T-helper 1 cell treated with Interleukin-12 subunit alpha and Interleukin-12 subunit beta and Interleukin-4 antibody, amounts not matched to agents 30 ng/mL and 1 ng/mL, for 36 hours (primary cell): ENCODE results near the gene KLLN. TPM values are rescaled to one million over a fixed set of nuclear protein-coding genes. Genes with fewer than 3 reads are reported as not detected.
"Not testable (repeated sequence)": the region's sequence is repeated elsewhere in the genome, so short reads cannot be mapped to it uniquely, and the experiment has no call there.

Source experiments
- intact Hi-C: fragments of 100-400 bp; cut with micrococcal nuclease; formaldehyde crosslinking; loops from one replicate; pipeline ENCODE4 v1.15.1; 2024
- total RNA-seq: library from RNA; stranded (reverse); gene quantifications from 2 replicates; pipeline ENCODE4 v1.2.3, GENCODE V29; 2022

KLLN gene
- total RNA-seq, 1 donor from 2014 or later = 1.0 TPM

GRCh38 chr10:87844837-87845623 is 18.3 kb downstream of the KLLN start:
- intact Hi-C loops = loop anchor here (2.0 kb wide), 1 partner anchor 16 kb away; no protein-coding TSS in a partner anchor

DNA sequence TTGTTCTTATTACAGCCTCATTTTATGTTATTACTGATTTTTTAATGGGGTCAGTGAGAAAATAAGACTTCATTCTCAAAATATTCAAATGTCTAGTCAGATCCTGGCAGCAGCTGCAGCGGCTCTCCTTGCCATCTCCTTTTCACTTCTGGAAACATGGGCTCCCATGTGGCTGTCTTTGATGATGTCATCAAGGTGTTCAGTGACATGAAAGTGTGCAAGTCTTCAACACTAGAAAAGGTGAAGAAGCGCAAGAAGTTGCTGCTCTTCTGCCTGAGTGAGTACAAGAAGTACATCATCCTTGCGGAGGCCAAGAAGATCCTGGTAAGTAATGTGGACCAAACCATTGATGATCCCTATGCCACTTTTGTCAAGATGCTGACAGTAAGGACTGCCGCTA is 19.6 kb downstream of the KLLN start:
- intact Hi-C loops = loop anchor here (1.0 to 2.0 kb wide), 2 partner anchors 17 to 25 kb away; partner anchors contain the start of gene ATAD1

DNA sequence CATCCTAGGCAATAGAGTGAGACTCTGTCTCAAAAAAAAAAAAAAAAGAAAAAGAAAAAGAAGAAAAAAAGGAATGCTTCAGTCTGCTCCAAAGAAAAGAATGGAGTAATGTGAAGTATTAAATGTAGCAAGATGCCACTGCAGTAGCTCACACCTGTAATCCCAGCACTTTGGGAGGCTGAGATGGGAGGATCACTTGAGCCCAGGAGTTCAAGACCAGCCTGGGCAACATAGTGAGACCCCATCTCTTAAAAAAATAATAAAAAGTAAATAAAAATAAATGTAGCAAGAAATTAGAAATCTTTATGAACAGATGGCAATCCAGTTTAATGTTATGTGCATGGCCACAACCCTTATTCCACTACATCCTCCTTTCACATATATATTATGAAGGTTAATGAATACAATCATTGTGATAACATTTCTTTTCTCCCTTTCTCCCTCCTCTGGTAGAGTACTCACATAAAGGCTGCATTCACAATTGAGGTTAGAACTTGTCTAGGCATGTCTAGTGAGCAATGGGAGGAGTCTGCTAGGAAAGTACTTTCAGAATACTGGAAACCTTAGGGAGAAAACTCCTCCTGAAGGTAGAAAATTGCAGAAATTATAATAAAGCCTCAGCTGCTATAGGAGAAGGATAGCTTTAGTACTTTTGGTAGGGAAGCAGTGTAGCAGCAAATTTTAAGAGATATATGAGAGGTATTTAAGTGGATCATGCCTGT is 20.4 kb downstream of the KLLN start:
- intact Hi-C loops = loop anchor here (1.0 kb wide), 1 partner anchor 25 kb away; the partner anchor contains the start of gene ATAD1

- intact Hi-C loops = no loop called here
These were observed 21.1 kb downstream of the KLLN start for GRCh38 chr10:87842220-87842641.

DNA sequence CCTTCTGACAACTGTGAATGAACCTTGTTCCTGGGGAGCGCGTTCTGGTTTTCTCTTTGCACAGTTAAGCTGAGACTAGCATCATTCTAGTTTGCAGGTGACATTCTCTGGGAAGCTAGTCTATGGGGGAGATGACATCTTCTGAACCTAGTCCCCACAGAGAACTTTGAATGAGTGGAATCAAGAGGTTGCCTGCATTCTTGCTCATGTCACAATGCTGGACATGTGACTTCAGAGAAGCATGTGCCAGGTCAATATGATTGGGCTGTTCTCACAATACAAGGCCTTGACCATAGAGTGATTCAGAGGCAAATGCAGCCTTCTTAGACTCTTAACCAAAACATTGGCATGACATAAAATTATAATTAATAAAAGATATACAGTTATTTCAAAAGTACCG is 22.1 kb downstream of the KLLN start:
- intact Hi-C loops = no loop called here

GRCh38 chr10:87838650-87839049 is 24.7 kb downstream of the KLLN start:
- intact Hi-C loops = no loop called here

- intact Hi-C loops = no loop called here
These were observed 25.9 kb downstream of the KLLN start for GRCh38 chr10:87837445-87837844.

- intact Hi-C loops = no loop called here
These were observed 27.2 kb downstream of the KLLN start for GRCh38 chr10:87836098-87836497.

GRCh38 chr10:87829986-87830729 is 33.2 kb downstream of the KLLN start:
- intact Hi-C loops = no loop called here

- intact Hi-C loops = not testable (repeated sequence)
These were observed 34.3 kb downstream of the KLLN start for GRCh38 chr10:87829051-87829450.

DNA sequence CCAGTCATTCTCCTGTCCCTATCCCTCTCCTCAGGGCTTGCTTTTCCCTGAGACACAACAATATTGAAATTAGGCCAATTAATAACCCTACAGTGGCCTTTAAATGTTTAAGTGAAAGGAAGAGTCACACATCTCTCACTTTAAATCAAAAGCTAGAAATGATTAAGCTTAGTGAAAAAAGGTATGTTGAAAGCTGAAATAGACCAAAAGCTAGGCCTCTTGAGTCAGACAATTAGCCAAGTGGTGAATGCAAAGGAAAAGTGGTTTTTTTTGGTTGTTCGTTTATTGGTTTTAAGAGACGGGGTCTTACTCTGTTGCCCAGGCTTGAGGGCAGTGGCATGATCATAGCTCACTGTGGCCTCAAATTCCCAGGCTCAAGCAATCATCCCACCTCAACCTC is 35.7 kb downstream of the KLLN start:
- intact Hi-C loops = no loop called here

GRCh38 chr10:87826653-87827052 is 36.7 kb downstream of the KLLN start:
- intact Hi-C loops = no loop called here

DNA sequence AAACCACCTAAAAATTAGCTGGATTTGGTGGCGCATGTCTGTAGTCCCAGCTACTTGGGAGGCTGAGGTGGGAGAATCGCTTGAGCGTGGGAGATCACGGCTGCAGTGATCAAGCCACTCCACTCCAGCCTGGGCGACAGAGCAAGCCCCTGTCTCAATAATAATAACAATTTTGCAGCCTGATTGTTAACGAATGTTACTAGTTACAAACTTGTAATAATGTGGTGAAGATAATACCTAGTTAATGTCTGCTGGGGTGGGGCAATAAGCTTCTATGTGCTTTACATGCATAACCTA is 44.1 kb downstream of the KLLN start:
- intact Hi-C loops = loop anchor here (2.0 to 10.0 kb wide), 9 partner anchors 47 to 1883 kb away; partner anchors contain the start of genes BMPR1A, FAS, IFIT5 and KIF20B

DNA sequence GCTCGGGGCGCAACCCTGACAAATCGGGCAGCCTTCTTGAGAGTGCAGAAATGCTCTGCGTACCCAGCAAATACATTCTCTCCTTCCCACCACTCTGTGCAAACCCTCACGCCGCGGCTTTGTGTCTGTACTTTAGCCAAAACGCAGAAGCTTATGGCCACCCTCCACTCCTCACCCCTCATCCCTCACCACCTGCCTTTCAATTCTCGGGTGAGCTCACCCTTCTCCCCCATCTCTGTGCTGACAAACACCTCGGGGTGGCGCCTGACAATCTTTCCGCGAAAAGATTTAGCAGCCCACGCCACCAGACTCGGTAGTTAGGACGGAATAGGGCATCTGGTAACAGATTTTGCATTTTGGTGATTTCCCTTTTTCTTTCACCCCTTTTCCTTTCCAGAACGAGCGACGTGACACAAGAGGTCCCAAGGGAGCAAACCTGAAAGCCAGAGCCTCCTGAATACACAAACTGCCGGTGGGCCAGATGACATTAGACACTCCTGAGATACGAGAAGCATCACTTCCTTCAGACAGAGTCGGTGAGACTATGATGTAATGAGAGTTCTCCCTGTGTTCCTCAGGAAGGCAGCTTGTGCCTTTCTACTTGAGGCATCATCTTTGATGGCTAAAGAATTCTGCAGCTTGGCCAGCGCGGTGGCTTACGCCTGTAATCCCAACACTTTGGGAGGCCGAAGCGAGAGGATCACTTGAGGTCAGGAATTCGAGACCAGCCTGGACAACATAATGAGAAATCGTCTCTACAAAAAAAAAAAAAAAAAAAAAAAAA is 44.6 kb downstream of the KLLN start:
- intact Hi-C loops = loop anchor here (1.0 to 10.0 kb wide), 15 partner anchors 25 to 1884 kb away; partner anchors contain the start of genes BMPR1A, FAS, IFIT5 and KIF20B

GRCh38 chr10:87817609-87818504 is 45.5 kb downstream of the KLLN start, which contains the start of gene ATAD1:
Gene ATAD1, minus strand, starts transcription at chr10:87818226. Its CDS starts 3,627 bp downstream, at chr10:87814599.
- intact Hi-C loops = loop anchor here (1.0 to 10.0 kb wide), 15 partner anchors 25 to 1884 kb away; partner anchors contain the start of genes BMPR1A, FAS, IFIT5 and KIF20B

- intact Hi-C loops = loop anchor here (5.0 to 10.0 kb wide), 8 partner anchors 45 to 1885 kb away; partner anchors contain the start of genes BMPR1A, FAS, IFIT5 and KIF20B
These were observed 46.3 kb downstream of the KLLN start for GRCh38 chr10:87816898-87817608.

DNA sequence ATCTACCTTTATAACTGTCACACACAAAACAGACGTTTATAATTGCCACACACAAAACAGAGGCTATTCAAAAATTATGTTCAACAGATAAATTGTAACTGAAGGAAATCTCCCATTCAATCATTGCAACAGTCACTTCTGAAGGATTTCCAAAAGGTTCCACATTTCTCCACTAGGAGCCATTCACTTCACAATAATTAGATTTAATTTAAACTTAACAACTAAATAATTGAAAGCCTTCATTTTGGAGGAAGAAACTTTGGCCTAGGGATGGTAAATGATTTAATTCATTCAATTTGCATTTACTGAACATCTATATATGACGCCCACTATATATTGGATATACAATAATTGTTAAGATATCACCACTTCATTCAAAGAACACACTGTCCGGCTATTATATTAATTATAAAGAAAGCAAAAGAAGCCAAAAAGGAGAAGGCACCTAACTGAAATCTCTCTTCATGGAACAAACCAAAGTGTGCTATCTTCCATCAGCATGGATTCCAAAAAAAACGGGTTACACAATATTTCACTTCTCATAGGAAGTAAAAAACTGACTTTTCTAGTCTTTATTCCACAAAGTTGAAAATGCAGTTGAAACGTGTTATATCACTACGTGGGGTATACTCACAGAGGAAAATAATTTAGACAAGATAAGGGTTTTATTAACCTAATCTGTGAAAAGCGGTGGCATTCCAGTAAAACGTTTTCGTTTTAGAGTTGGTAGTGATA is 47.0 kb downstream of the KLLN start:
- intact Hi-C loops = loop anchor here (5.0 to 10.0 kb wide), 8 partner anchors 44 to 1886 kb away; partner anchors contain the start of genes BMPR1A, FAS, IFIT5 and KIF20B
